Esophagus squamous epithelium (tissue), 4 donors: Measurements from ENCODE around the gene LEKR1.

Experiments
- POLR2A ChIP-seq, 4 donors: fragments of 450-650 bp; IDR thresholded peaks; one replicate each; pipeline ENCODE4 v1.6.1; 2017; ENCODE audit warnings: antibody characterized with exemption in 4 of 4, mild to moderate bottlenecking in 4 of 4, moderate library complexity in 3 of 4
- TF ChIP-seq, protein P1 (sequence below), 6 experiments: fragments of 450-650 bp in 4 of 6; fragments of 200-600 bp in 2 of 6; sonication (generic) in 2 of 6; IDR thresholded peaks; one replicate each; pipeline ENCODE4 v1.5.1; 2016 to 2019; ENCODE audit warnings: antibody characterized with exemption in 6 of 6, mild to moderate bottlenecking in 4 of 6, moderate library complexity in 4 of 6

- TF ChIP-seq, protein P1, sequence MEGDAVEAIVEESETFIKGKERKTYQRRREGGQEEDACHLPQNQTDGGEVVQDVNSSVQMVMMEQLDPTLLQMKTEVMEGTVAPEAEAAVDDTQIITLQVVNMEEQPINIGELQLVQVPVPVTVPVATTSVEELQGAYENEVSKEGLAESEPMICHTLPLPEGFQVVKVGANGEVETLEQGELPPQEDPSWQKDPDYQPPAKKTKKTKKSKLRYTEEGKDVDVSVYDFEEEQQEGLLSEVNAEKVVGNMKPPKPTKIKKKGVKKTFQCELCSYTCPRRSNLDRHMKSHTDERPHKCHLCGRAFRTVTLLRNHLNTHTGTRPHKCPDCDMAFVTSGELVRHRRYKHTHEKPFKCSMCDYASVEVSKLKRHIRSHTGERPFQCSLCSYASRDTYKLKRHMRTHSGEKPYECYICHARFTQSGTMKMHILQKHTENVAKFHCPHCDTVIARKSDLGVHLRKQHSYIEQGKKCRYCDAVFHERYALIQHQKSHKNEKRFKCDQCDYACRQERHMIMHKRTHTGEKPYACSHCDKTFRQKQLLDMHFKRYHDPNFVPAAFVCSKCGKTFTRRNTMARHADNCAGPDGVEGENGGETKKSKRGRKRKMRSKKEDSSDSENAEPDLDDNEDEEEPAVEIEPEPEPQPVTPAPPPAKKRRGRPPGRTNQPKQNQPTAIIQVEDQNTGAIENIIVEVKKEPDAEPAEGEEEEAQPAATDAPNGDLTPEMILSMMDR (IDR thresholded peaks at IDR 0.05): no peak
- no peak for TF ChIP-seq POLR2A (IDR thresholded peaks at IDR 0.05)
These were observed 34.7 kb downstream of the LEKR1 start for GRCh38 chr3:156860873-156861272.
